GM12891 (cell line): Measurements from ENCODE around the gene MAP7D3.

ENCODE experiments used
- POLR2AphosphoS5 ChIP-seq: IDR thresholded peaks from 2 replicates; pipeline ENCODE4 v1.6.1; 2011; ENCODE audit warnings: low read depth, low read length, control low read depth
- SPI1 ChIP-seq: IDR thresholded peaks from 2 replicates; pipeline ENCODE4 v1.6.1; 2011; ENCODE audit warnings: low read depth, low read length, control low read depth
- TAF1 ChIP-seq: IDR thresholded peaks from 2 replicates; pipeline ENCODE4 v1.6.1; 2011; ENCODE audit warnings: low read depth, low read length, control low read depth

DNA sequence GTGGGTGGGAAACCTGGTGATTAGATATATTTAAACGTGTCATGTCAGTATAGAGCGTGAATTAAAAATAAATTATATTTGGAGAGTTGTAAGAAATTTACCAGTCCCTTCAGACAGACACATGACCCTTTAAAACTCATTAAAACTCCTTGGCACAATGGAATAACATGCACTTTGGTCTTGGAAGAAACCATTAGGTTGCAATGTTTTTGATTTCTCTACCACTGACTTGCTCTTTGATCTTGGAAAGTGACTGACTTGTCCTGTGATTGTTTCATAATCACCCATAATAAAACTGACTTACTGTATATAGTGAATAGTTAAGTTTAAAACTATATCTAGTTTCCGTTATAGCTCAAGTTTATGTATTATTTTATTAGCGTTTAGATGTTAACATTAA lies 68.0 kb downstream of the MAP7D3 start:
- TF ChIP-seq POLR2AphosphoS5 = no peak
- TF ChIP-seq TAF1 = no peak
- TF ChIP-seq SPI1 = no peak
